ENCODE results near the gene CPVL. TPM values are rescaled to one million over a fixed set of nuclear protein-coding genes. Genes with fewer than 3 reads are reported as not detected.
"Not testable (repeated sequence)": the region's sequence is repeated elsewhere in the genome, so short reads cannot be mapped to it uniquely, and the experiment has no call there.

CPVL gene
- total RNA-seq, 2 experiments from 2014 or later: not detected

GRCh38 chr7:29095631-29096445 is 50.5 kb downstream of the CPVL start:
- Histone ChIP-seq H3K9me3 (ENCODE audit: low read length) (no peaks in the 10 kb centered on the region), H4K20me1 (ENCODE audit: insufficient read depth, low read length) (no peaks in the 10 kb centered on the region), H3K9me2 (ENCODE audit: insufficient read depth, low read length) (no peaks in the 10 kb centered on the region), H3K4me1 (ENCODE audit: insufficient read depth, low read length, poor library complexity, severe bottlenecking) (no peaks in the 10 kb centered on the region), H3K4me3 (ENCODE audit: low read depth, low read length, poor library complexity, severe bottlenecking) (no peak overlapping the region), H3K79me2 (ENCODE audit: insufficient read depth, low read depth, low read length) (no peaks in the 10 kb centered on the region), H3K4me2 (ENCODE audit: low read length) (no peak overlapping the region), H3K36me3 (ENCODE audit: insufficient read depth, low read length) (no peaks in the 10 kb centered on the region), H2AFZ (ENCODE audit: low read length) (no peak overlapping the region), H3K27ac (ENCODE audit: low read depth, low read length, poor library complexity, severe bottlenecking) (no peak overlapping the region)
- BruUV-seq (replicated peaks): no TSS peak
- TF ChIP-seq EZH2phosphoT487 (IDR thresholded peaks at IDR 0.05; ENCODE audit: borderline replicate concordance, low read depth, low read length) (no peak), CTCF (conservative IDR thresholded peaks at IDR 0.05; ENCODE audit: low read length) (no peak)
- DNase-seq (ENCODE audit: low spot score): no peak
- intact Hi-C loops (cut with micrococcal nuclease; ENCODE audit: unreplicated experiment): no loop called here
- ChIA-PET CTCF (ENCODE audit: unreplicated experiment) (no interaction called here), POLR2A (interaction anchor here (0.7 kb wide), 1 partner anchor 17 kb away, joined by 3 read pairs; no protein-coding TSS in a partner anchor)

- H3K4me2 ChIP-seq (ENCODE audit: low read length); H3K4me3 ChIP-seq (ENCODE audit: low read depth, low read length, poor library complexity, severe bottlenecking); DNase-seq (ENCODE audit: low spot score); H3K27ac ChIP-seq (ENCODE audit: low read depth, low read length, poor library complexity, severe bottlenecking); CTCF ChIA-PET (ENCODE audit: unreplicated experiment); H3K36me3 ChIP-seq (ENCODE audit: insufficient read depth, low read length); H4K20me1 ChIP-seq (ENCODE audit: insufficient read depth, low read length); H2AFZ ChIP-seq (ENCODE audit: low read length); BruUV-seq (replicated peaks); H3K9me2 ChIP-seq (ENCODE audit: insufficient read depth, low read length); POLR2A ChIA-PET; H3K4me1 ChIP-seq (ENCODE audit: insufficient read depth, low read length, poor library complexity, severe bottlenecking); H3K79me2 ChIP-seq (ENCODE audit: insufficient read depth, low read depth, low read length); intact Hi-C loops (cut with micrococcal nuclease; ENCODE audit: unreplicated experiment); H3K9me3 ChIP-seq (ENCODE audit: low read length): not testable (repeated sequence)
Measured at GRCh38 chr7:29093091-29093490, 53.2 kb downstream of the CPVL start.

- no TSS peak for BruUV-seq (replicated peaks)
- Histone ChIP-seq H3K9me2 (ENCODE audit: insufficient read depth, low read length) (no peaks in the 10 kb centered on the region), H3K4me1 (ENCODE audit: insufficient read depth, low read length, poor library complexity, severe bottlenecking) (no peaks in the 10 kb centered on the region), H3K9me3 (ENCODE audit: low read length) (no peaks in the 10 kb centered on the region), H3K79me2 (ENCODE audit: insufficient read depth, low read depth, low read length) (no peaks in the 10 kb centered on the region), H3K27ac (ENCODE audit: low read depth, low read length, poor library complexity, severe bottlenecking) (no peak overlapping the region), H2AFZ (ENCODE audit: low read length) (no peak overlapping the region), H3K36me3 (ENCODE audit: insufficient read depth, low read length) (no peaks in the 10 kb centered on the region), H3K4me3 (ENCODE audit: low read depth, low read length, poor library complexity, severe bottlenecking) (no peak overlapping the region), H3K4me2 (ENCODE audit: low read length) (no peak overlapping the region), H4K20me1 (ENCODE audit: insufficient read depth, low read length) (no peaks in the 10 kb centered on the region)
- ChIA-PET CTCF (ENCODE audit: unreplicated experiment) (no interaction called here), POLR2A (interaction anchor here (0.6 kb wide), 1 partner anchor 436 kb away, joined by 3 read pairs; no protein-coding TSS in a partner anchor)
- DNase-seq (ENCODE audit: low spot score): no peak
- intact Hi-C loops (cut with micrococcal nuclease; ENCODE audit: unreplicated experiment): no loop called here
- TF ChIP-seq EZH2phosphoT487 (IDR thresholded peaks at IDR 0.05; ENCODE audit: borderline replicate concordance, low read depth, low read length) (no peak), CTCF (conservative IDR thresholded peaks at IDR 0.05; ENCODE audit: low read length) (no peak)
Measured at GRCh38 chr7:29091715-29092114, 54.6 kb downstream of the CPVL start.
